CD4-positive, alpha-beta T cell treated with Interleukin-1 beta for 1 hour (primary cell): ENCODE measurements around the gene MIA.
"Not testable (repeated sequence)": the region's sequence is repeated elsewhere in the genome, so short reads cannot be mapped to it uniquely, and the experiment has no call there.

Source experiments
- DNase-seq, 2 donors: peaks; one replicate each; pipeline ENCODE4 v3.0.0-alpha.2; 2020 to 2022

MIA gene

GRCh38 chr19:40825460-40826095 lies 50.3 kb downstream of the MIA start:
- DNase-seq = not testable (repeated sequence)

- not testable (repeated sequence) for DNase-seq
Observed at GRCh38 chr19:40826312-40826698, 51.0 kb downstream of the MIA start.

GRCh38 chr19:40826699-40827385 lies 51.5 kb downstream of the MIA start:
- peak; percentile 87 to 89 for DNase-seq
